Neural progenitor cell (in vitro differentiated cells): ENCODE measurements around the gene GRIK3.

Experiments used
- EZH2 ChIP-seq: fragments of 200-600 bp; sonication (generic); IDR thresholded peaks from 2 replicates; pipeline ENCODE4 v1.6.1; 2017; ENCODE audit warnings: antibody characterized with exemption, mild to moderate bottlenecking, moderate library complexity
- TF ChIP-seq, protein P1 (sequence below): fragments of 200-600 bp; sonication (generic); IDR thresholded peaks from 2 replicates; pipeline ENCODE4 v1.5.1; 2017; ENCODE audit warnings: antibody characterized with exemption, mild to moderate bottlenecking

GRCh38 chr1:36913484-36914060, 120.7 kb downstream of the GRIK3 start:
- no peak for TF ChIP-seq EZH2
- TF ChIP-seq, protein P1, sequence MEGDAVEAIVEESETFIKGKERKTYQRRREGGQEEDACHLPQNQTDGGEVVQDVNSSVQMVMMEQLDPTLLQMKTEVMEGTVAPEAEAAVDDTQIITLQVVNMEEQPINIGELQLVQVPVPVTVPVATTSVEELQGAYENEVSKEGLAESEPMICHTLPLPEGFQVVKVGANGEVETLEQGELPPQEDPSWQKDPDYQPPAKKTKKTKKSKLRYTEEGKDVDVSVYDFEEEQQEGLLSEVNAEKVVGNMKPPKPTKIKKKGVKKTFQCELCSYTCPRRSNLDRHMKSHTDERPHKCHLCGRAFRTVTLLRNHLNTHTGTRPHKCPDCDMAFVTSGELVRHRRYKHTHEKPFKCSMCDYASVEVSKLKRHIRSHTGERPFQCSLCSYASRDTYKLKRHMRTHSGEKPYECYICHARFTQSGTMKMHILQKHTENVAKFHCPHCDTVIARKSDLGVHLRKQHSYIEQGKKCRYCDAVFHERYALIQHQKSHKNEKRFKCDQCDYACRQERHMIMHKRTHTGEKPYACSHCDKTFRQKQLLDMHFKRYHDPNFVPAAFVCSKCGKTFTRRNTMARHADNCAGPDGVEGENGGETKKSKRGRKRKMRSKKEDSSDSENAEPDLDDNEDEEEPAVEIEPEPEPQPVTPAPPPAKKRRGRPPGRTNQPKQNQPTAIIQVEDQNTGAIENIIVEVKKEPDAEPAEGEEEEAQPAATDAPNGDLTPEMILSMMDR = no peak
